ENCODE results near the gene CTDSPL. TPM values are rescaled to one million over a fixed set of nuclear protein-coding genes. Genes with fewer than 3 reads are reported as not detected.

CTDSPL gene
- total and polyA plus RNA-seq, 7 experiments from 2014 or later, result 0.15 to 5.6 (median 1.7) TPM

GRCh38 chr3:37826933-37827332 is 34.7 kb upstream of the CTDSPL start:
- Mint-ChIP-seq H3K27me3 (peaks cover 8 to 27% (median 14%) of the 10 kb centered on the region in 5 donors), H3K27ac (no peak overlapping the region), H3K9me3 (no peaks in the 10 kb centered on the region), H3K4me3 (no peak overlapping the region), H3K4me1 (peaks cover 0 to 5% (median 0%) of the 10 kb centered on the region in 7 donors), H3K36me3 (peaks cover 0 to 11% (median 4%) of the 10 kb centered on the region in 5 donors)
- Histone ChIP-seq H3K4me3 (ENCODE audit: low read length) (no peak overlapping the region), H3K27ac (ENCODE audit: low read depth, low read length) (no peak overlapping the region), H3K27me3 (ENCODE audit: control insufficient read depth in 2 of 2, insufficient read depth in 2 of 2, low read length in 2 of 2) (no peaks in the 10 kb centered on the region), H3K36me3 (ENCODE audit: control insufficient read depth in 2 of 3, insufficient read depth in 3 of 3, low read length in 3 of 3) (no peaks in the 10 kb centered on the region), H3K4me1 (ENCODE audit: control insufficient read depth in 2 of 2, insufficient read depth in 2 of 2, low read length in 2 of 2) (no peaks in the 10 kb centered on the region), H3K9me3 (ENCODE audit: control insufficient read depth in 2 of 3, low read length in 3 of 3) (no peaks in the 10 kb centered on the region)
- CTCF ChIA-PET, result no interaction called here
- no peak for ATAC-seq
- POLR2A ChIA-PET, result no interaction called here
- intact Hi-C loops (cut with micrococcal nuclease), result no loop called here
- DNase-seq, result no peak

GRCh38 chr3:37832480-37832879 is 29.2 kb upstream of the CTDSPL start:
- Mint-ChIP-seq H3K4me3 (no peak overlapping the region), H3K4me1 (peaks cover 0 to 5% (median 0%) of the 10 kb centered on the region in 7 donors), H3K27ac (no peak overlapping the region), H3K36me3 (peaks cover 0 to 11% (median 4%) of the 10 kb centered on the region in 5 donors), H3K27me3 (peaks cover 8 to 16% (median 11%) of the 10 kb centered on the region in 5 donors), H3K9me3 (no peaks in the 10 kb centered on the region)
- CTCF ChIA-PET, result interaction anchor here (1.4 kb wide), 1 partner anchor 135 kb away, joined by 3 read pairs; no protein-coding TSS in a partner anchor
- DNase-seq (no peak), ATAC-seq (no peak)
- intact Hi-C loops (cut with micrococcal nuclease), result no loop called here
- POLR2A ChIA-PET, result no interaction called here
- no peaks in the 10 kb centered on the region for H3K36me3 ChIP-seq (ENCODE audit: control insufficient read depth in 2 of 3, insufficient read depth in 3 of 3, low read length in 3 of 3)
- no peak overlapping the region for H3K4me3 ChIP-seq (ENCODE audit: low read length)
- H3K27ac ChIP-seq (ENCODE audit: low read depth, low read length), result no peak overlapping the region
- no peaks in the 10 kb centered on the region for H3K4me1 ChIP-seq (ENCODE audit: control insufficient read depth in 2 of 2, insufficient read depth in 2 of 2, low read length in 2 of 2)
- H3K9me3 ChIP-seq (ENCODE audit: control insufficient read depth in 2 of 3, low read length in 3 of 3), result no peaks in the 10 kb centered on the region
- no peaks in the 10 kb centered on the region for H3K27me3 ChIP-seq (ENCODE audit: control insufficient read depth in 2 of 2, insufficient read depth in 2 of 2, low read length in 2 of 2)

- ChIA-PET POLR2A (interaction anchor here (0.6 kb wide), 1 partner anchor 410 kb away, joined by 4 read pairs; no protein-coding TSS in a partner anchor), CTCF (interaction anchor here (1.4 kb wide), 1 partner anchor 134 kb away, joined by 3 read pairs; no protein-coding TSS in a partner anchor)
- Histone ChIP-seq H3K9me3 (ENCODE audit: control insufficient read depth in 2 of 3, low read length in 3 of 3) (no peaks in the 10 kb centered on the region), H3K27ac (ENCODE audit: low read depth, low read length) (no peak overlapping the region), H3K4me1 (ENCODE audit: control insufficient read depth in 2 of 2, insufficient read depth in 2 of 2, low read length in 2 of 2) (no peaks in the 10 kb centered on the region), H3K27me3 (ENCODE audit: control insufficient read depth in 2 of 2, insufficient read depth in 2 of 2, low read length in 2 of 2) (no peaks in the 10 kb centered on the region), H3K36me3 (ENCODE audit: control insufficient read depth in 2 of 3, insufficient read depth in 3 of 3, low read length in 3 of 3) (no peaks in the 10 kb centered on the region), H3K4me3 (ENCODE audit: low read length) (no peak overlapping the region)
- H3K36me3 Mint-ChIP-seq, result peaks cover 0 to 11% (median 4%) of the 10 kb centered on the region in 5 donors
- H3K27ac Mint-ChIP-seq, result no peak overlapping the region
- H3K4me1 Mint-ChIP-seq, result no peaks in the 10 kb centered on the region
- H3K27me3 Mint-ChIP-seq, result peaks cover 0 to 8% (median 6%) of the 10 kb centered on the region in 5 donors
- ATAC-seq (no peak), DNase-seq (no peak)
- intact Hi-C loops (cut with micrococcal nuclease), result no loop called here
- H3K4me3 Mint-ChIP-seq, result no peak overlapping the region
- no peaks in the 10 kb centered on the region for H3K9me3 Mint-ChIP-seq
These were observed 28.1 kb upstream of the CTDSPL start for GRCh38 chr3:37833302-37834186.

GRCh38 chr3:37836589-37836988 is 25.1 kb upstream of the CTDSPL start:
- Mint-ChIP-seq H3K4me1 (no peaks in the 10 kb centered on the region), H3K27ac (no peak overlapping the region), H3K4me3 (no peak overlapping the region), H3K9me3 (peaks cover 0 to 3% (median 0%) of the 10 kb centered on the region in 11 donors), H3K27me3 (peaks cover 0 to 18% (median 5%) of the 10 kb centered on the region in 5 donors), H3K36me3 (peaks cover 0 to 13% (median 0%) of the 10 kb centered on the region in 5 donors)
- H3K4me3 ChIP-seq (ENCODE audit: low read length), result no peak overlapping the region
- DNase-seq (no peak), ATAC-seq (no peak)
- H3K27ac ChIP-seq (ENCODE audit: low read depth, low read length), result no peak overlapping the region
- CTCF ChIA-PET, result no interaction called here
- no peaks in the 10 kb centered on the region for H3K27me3 ChIP-seq (ENCODE audit: control insufficient read depth in 2 of 2, insufficient read depth in 2 of 2, low read length in 2 of 2)
- H3K36me3 ChIP-seq (ENCODE audit: control insufficient read depth in 2 of 3, insufficient read depth in 3 of 3, low read length in 3 of 3), result no peaks in the 10 kb centered on the region
- intact Hi-C loops (cut with micrococcal nuclease), result no loop called here
- POLR2A ChIA-PET, result no interaction called here
- H3K9me3 ChIP-seq (ENCODE audit: control insufficient read depth in 2 of 3, low read length in 3 of 3), result no peaks in the 10 kb centered on the region
- no peaks in the 10 kb centered on the region for H3K4me1 ChIP-seq (ENCODE audit: control insufficient read depth in 2 of 2, insufficient read depth in 2 of 2, low read length in 2 of 2)

GRCh38 chr3:37847689-37848088 is 14.0 kb upstream of the CTDSPL start:
- no peaks in the 10 kb centered on the region for H3K9me3 ChIP-seq (ENCODE audit: control insufficient read depth in 2 of 3, low read length in 3 of 3)
- Mint-ChIP-seq H3K9me3 (peaks cover 0 to 2% (median 0%) of the 10 kb centered on the region in 11 donors), H3K4me3 (no peak overlapping the region), H3K4me1 (no peaks in the 10 kb centered on the region), H3K27me3 (peaks cover 0 to 15% (median 0%) of the 10 kb centered on the region in 5 donors), H3K27ac (no peak overlapping the region), H3K36me3 (peaks cover 0 to 3% (median 0%) of the 10 kb centered on the region in 5 donors)
- ATAC-seq (no peak), DNase-seq (no peak)
- no peak overlapping the region for H3K27ac ChIP-seq (ENCODE audit: low read depth, low read length)
- H3K4me3 ChIP-seq (ENCODE audit: low read length), result no peak overlapping the region
- intact Hi-C loops (cut with micrococcal nuclease), result no loop called here
- POLR2A ChIA-PET, result no interaction called here
- CTCF ChIA-PET, result no interaction called here
- H3K4me1 ChIP-seq (ENCODE audit: control insufficient read depth in 2 of 2, insufficient read depth in 2 of 2, low read length in 2 of 2), result no peaks in the 10 kb centered on the region
- H3K36me3 ChIP-seq (ENCODE audit: control insufficient read depth in 2 of 3, insufficient read depth in 3 of 3, low read length in 3 of 3), result no peaks in the 10 kb centered on the region
- no peaks in the 10 kb centered on the region for H3K27me3 ChIP-seq (ENCODE audit: control insufficient read depth in 2 of 2, insufficient read depth in 2 of 2, low read length in 2 of 2)

- Histone ChIP-seq H3K36me3 (ENCODE audit: control insufficient read depth in 2 of 3, insufficient read depth in 3 of 3, low read length in 3 of 3) (no peaks in the 10 kb centered on the region), H3K27me3 (ENCODE audit: control insufficient read depth in 2 of 2, insufficient read depth in 2 of 2, low read length in 2 of 2) (no peaks in the 10 kb centered on the region), H3K4me3 (ENCODE audit: low read length) (no peak overlapping the region), H3K4me1 (ENCODE audit: control insufficient read depth in 2 of 2, insufficient read depth in 2 of 2, low read length in 2 of 2) (no peaks in the 10 kb centered on the region), H3K27ac (ENCODE audit: low read depth, low read length) (no peak overlapping the region), H3K9me3 (ENCODE audit: control insufficient read depth in 2 of 3, low read length in 3 of 3) (no peaks in the 10 kb centered on the region)
- Mint-ChIP-seq H3K27me3 (peaks cover 0 to 14% (median 0%) of the 10 kb centered on the region in 5 donors), H3K36me3 (peaks cover 0 to 3% (median 0%) of the 10 kb centered on the region in 5 donors), H3K27ac (no peak overlapping the region), H3K4me3 (no peak overlapping the region), H3K4me1 (no peaks in the 10 kb centered on the region), H3K9me3 (no peaks in the 10 kb centered on the region)
- ChIA-PET CTCF (interaction anchor here (0.6 kb wide), 1 partner anchor 119 kb away, joined by 4 read pairs; no protein-coding TSS in a partner anchor), POLR2A (no interaction called here)
- no peak for ATAC-seq
- DNase-seq, result no peak
- intact Hi-C loops (cut with micrococcal nuclease), result no loop called here
These were observed 12.3 kb upstream of the CTDSPL start for GRCh38 chr3:37849146-37849923.
